Liver (tissue), 9 donors: ENCODE results near the gene MDM2. TPM values are rescaled to one million over a fixed set of nuclear protein-coding genes. Genes with fewer than 3 reads are reported as not detected.

ENCODE experiments used
- DNase-seq: peaks from one replicate; pipeline ENCODE4 v3.0.0-alpha.2; 2017; ENCODE audit warnings: low spot score
- H3K27ac ChIP-seq, 2 donors: one replicate each; pipeline ENCODE4 v1.7.0; 2013; ENCODE audit warnings: inconsistent platforms in 2 of 2, low read length in 2 of 2, control low read depth in 1 of 2, low read depth in 1 of 2, mild to moderate bottlenecking in 1 of 2
- H3K27me3 ChIP-seq, 4 donors: one replicate each; pipeline versions ENCODE4 v1.6.1 to v1.7.0; 2013; ENCODE audit warnings: low read length in 3 of 4, inconsistent platforms in 1 of 4, mild to moderate bottlenecking in 1 of 4, moderate library complexity in 1 of 4; ENCODE audit not compliant: control insufficient read depth in 4 of 4, insufficient read depth in 4 of 4
- H3K36me3 ChIP-seq, 4 donors: one replicate each; pipeline versions ENCODE4 v1.6.1 to v1.7.0; 2013; ENCODE audit warnings: low read length in 3 of 4, mild to moderate bottlenecking in 3 of 4, low read depth in 1 of 4, moderate library complexity in 1 of 4; ENCODE audit not compliant: control insufficient read depth in 4 of 4, insufficient read depth in 3 of 4
- H3K4me1 ChIP-seq, 4 donors: one replicate each; pipeline versions ENCODE4 v1.6.1 to v1.7.0; 2013; ENCODE audit warnings: low read length in 3 of 4, mild to moderate bottlenecking in 3 of 4, moderate library complexity in 1 of 4; ENCODE audit not compliant: control insufficient read depth in 4 of 4, insufficient read depth in 4 of 4
- H3K4me3 ChIP-seq, 3 donors: one replicate each; pipeline versions ENCODE4 v1.6.1 to v1.7.0; 2013; ENCODE audit warnings: low read length in 3 of 3, control low read depth in 1 of 3, low read depth in 1 of 3, mild to moderate bottlenecking in 1 of 3
- H3K9ac ChIP-seq, 2 donors: one replicate each; pipeline ENCODE4 v1.7.0; 2013; ENCODE audit warnings: low read length in 2 of 2, mild to moderate bottlenecking in 2 of 2, moderate library complexity in 2 of 2, control low read depth in 1 of 2, low read depth in 1 of 2
- H3K9me3 ChIP-seq, 4 donors: one replicate each; pipeline versions ENCODE4 v1.6.1 to v1.7.0; 2013; ENCODE audit warnings: low read length in 3 of 4; ENCODE audit not compliant: control insufficient read depth in 4 of 4
- ATF3 ChIP-seq: IDR thresholded peaks from 2 replicates; pipeline ENCODE4 v1.6.1; 2016; ENCODE audit warnings: antibody characterized with exemption
- CTCF ChIP-seq: fragments of 150-350 bp; IDR thresholded peaks from 2 replicates; pipeline ENCODE4 v1.5.1; 2017; ENCODE audit warnings: improper control_type of control experiment, low read depth, low read length; ENCODE audit not compliant: missing input control
- EGR1 ChIP-seq, 2 donors: IDR thresholded peaks; 2 replicates each; pipeline ENCODE4 v1.6.1; 2016 to 2018; ENCODE audit warnings: antibody characterized with exemption in 2 of 2, low read depth in 2 of 2
- FOXA1 ChIP-seq: IDR thresholded peaks from 2 replicates; pipeline ENCODE4 v1.6.1; 2016; ENCODE audit warnings: antibody characterized with exemption
- FOXA2 ChIP-seq: IDR thresholded peaks from 2 replicates; pipeline ENCODE4 v1.6.1; 2016; ENCODE audit warnings: antibody characterized with exemption
- GABPA ChIP-seq, 2 donors: IDR thresholded peaks in 1 of 2; conservative IDR thresholded peaks in 1 of 2; 2 replicates each; pipeline ENCODE4 v1.6.1; 2016; ENCODE audit warnings: antibody characterized with exemption in 2 of 2, mild to moderate bottlenecking in 1 of 2, moderate library complexity in 1 of 2
- HNF4A ChIP-seq, 2 donors: conservative IDR thresholded peaks; 2 replicates each; pipeline ENCODE4 v1.6.1; 2016; ENCODE audit warnings: antibody characterized with exemption in 2 of 2, mild to moderate bottlenecking in 2 of 2
- HNF4G ChIP-seq: IDR thresholded peaks from 2 replicates; pipeline ENCODE4 v1.6.1; 2016; ENCODE audit warnings: antibody characterized with exemption
- JUND ChIP-seq, 2 donors: IDR thresholded peaks; 2 replicates each; pipeline ENCODE4 v1.6.1; 2016; ENCODE audit warnings: antibody characterized with exemption in 2 of 2
- MAX ChIP-seq: IDR thresholded peaks from 2 replicates; pipeline ENCODE4 v1.6.1; 2016; ENCODE audit warnings: antibody characterized with exemption
- NR2F2 ChIP-seq: IDR thresholded peaks from 2 replicates; pipeline ENCODE4 v1.6.1; 2016; ENCODE audit warnings: antibody characterized with exemption
- RAD21 ChIP-seq, 2 donors: IDR thresholded peaks; 2 replicates each; pipeline ENCODE4 v1.6.1; 2016; ENCODE audit warnings: antibody characterized with exemption in 2 of 2, mild to moderate bottlenecking in 2 of 2
- REST ChIP-seq: IDR thresholded peaks from 2 replicates; pipeline ENCODE4 v1.6.1; 2016; ENCODE audit warnings: antibody characterized with exemption, mild to moderate bottlenecking
- RXRA ChIP-seq, 2 donors: IDR thresholded peaks; 2 replicates each; pipeline ENCODE4 v1.6.1; 2017 to 2018; ENCODE audit warnings: antibody characterized with exemption in 2 of 2, mild to moderate bottlenecking in 1 of 2
- SP1 ChIP-seq: IDR thresholded peaks from 2 replicates; pipeline ENCODE4 v1.6.1; 2018; ENCODE audit warnings: antibody characterized with exemption, mild to moderate bottlenecking
- TAF1 ChIP-seq: conservative IDR thresholded peaks from 2 replicates; pipeline ENCODE4 v1.6.1; 2016; ENCODE audit warnings: antibody characterized with exemption, mild to moderate bottlenecking
- YY1 ChIP-seq: IDR thresholded peaks from 2 replicates; pipeline ENCODE4 v1.6.1; 2016; ENCODE audit warnings: antibody characterized with exemption, mild to moderate bottlenecking
- ZBTB33 ChIP-seq: IDR thresholded peaks from 2 replicates; pipeline ENCODE4 v1.6.1; 2016; ENCODE audit warnings: antibody characterized with exemption
- WGBS: extraction: QIAGEN DNeasy Blood & Tissue Kit; methylation state at CpG from one replicate; pipeline ENCODE4 v1.1.7; 2013; 5-methylcytosine and 5-hydroxymethylcytosine counted together
- polyA plus RNA-seq, 2 donors: library from polyadenylated mRNA; stranded (reverse) in 1 of 2; unstranded in 1 of 2; fragments of 200-250 nt in 1 of 2; fragments of >200 nt in 1 of 2; fragmentation: Nextera tagmentation in 1 of 2; extraction: Ambion mirVana in 1 of 2; gene quantifications; one replicate each; pipeline versions ENCODE4 v1.2.1 to v1.2.3, GENCODE V29; 2013 to 2015
- total RNA-seq, 2 donors: library from RNA; depleted of rRNA; stranded (reverse); fragments of >200 nt; gene quantifications; one replicate each; pipeline ENCODE4 v1.2.3, GENCODE V29; 2014
- donor health status: healthy.
- donor health status: healthy.
- donor health status: healthy.
- donor health status: healthy.
- donor health status: healthy.

Gene MDM2
- total and polyA plus RNA-seq, 4 donors, result 10.1 to 69.4 (median 36.9) TPM

- TF ChIP-seq NR2F2 (no peak), ZBTB33 (no peak), HNF4G (no peak), FOXA2 (no peak), MAX (no peak), TAF1 (no peak), FOXA1 (no peak), JUND (IDR thresholded peaks at IDR 0.05) (no peak), EGR1 (IDR thresholded peaks at IDR 0.05; ENCODE audit: low read depth in 2 of 2) (no peak), GABPA (IDR thresholded peaks at IDR 0.05 in 1 of 2, conservative IDR thresholded peaks at IDR 0.05 in 1 of 2) (no peak), HNF4A (conservative IDR thresholded peaks at IDR 0.05) (no peak), YY1 (no peak), SP1 (no peak), RXRA (IDR thresholded peaks at IDR 0.05) (no peak)
- Histone ChIP-seq H3K36me3 (peaks cover 7 to 42% (median 26%) of the 10 kb centered on the region in 4 donors), H3K9ac (no peak overlapping the region), H3K4me3 (no peak overlapping the region), H3K27ac (no peak overlapping the region), H3K4me1 (peaks cover 0 to 11% (median 7%) of the 10 kb centered on the region in 4 donors), H3K9me3 (no peaks in the 10 kb centered on the region), H3K27me3 (no peaks in the 10 kb centered on the region)
- 92% methylated on average over 6 of the region's 6 CpGs for WGBS
- DNase-seq, result no peak
These were observed 23.3 kb downstream of the MDM2 start for GRCh38 chr12:68831272-68831671.

- 89% methylated on average over 14 of the region's 14 CpGs for WGBS
- H3K27ac ChIP-seq, result no peak overlapping the region
- peaks cover 8 to 42% (median 29%) of the 10 kb centered on the region in 4 donors for H3K36me3 ChIP-seq
- no peak overlapping the region for H3K4me3 ChIP-seq
- H3K27me3 ChIP-seq, result no peaks in the 10 kb centered on the region
- TF ChIP-seq FOXA1, result no peak
- no peak for TF ChIP-seq MAX
- TF ChIP-seq EGR1 (IDR thresholded peaks at IDR 0.05; ENCODE audit: low read depth in 2 of 2), result no peak
- no peak for TF ChIP-seq YY1
- no peak for TF ChIP-seq FOXA2
- no peak for TF ChIP-seq RAD21 (IDR thresholded peaks at IDR 0.05)
- TF ChIP-seq HNF4A (conservative IDR thresholded peaks at IDR 0.05), result no peak
- no peak for TF ChIP-seq NR2F2
- no peak for TF ChIP-seq SP1
- no peak for TF ChIP-seq ZBTB33
- TF ChIP-seq ATF3, result no peak
- TF ChIP-seq JUND (IDR thresholded peaks at IDR 0.05), result no peak
- TF ChIP-seq GABPA (IDR thresholded peaks at IDR 0.05 in 1 of 2, conservative IDR thresholded peaks at IDR 0.05 in 1 of 2), result no peak
- no peak for TF ChIP-seq RXRA (IDR thresholded peaks at IDR 0.05)
- no peak for TF ChIP-seq REST
- no peak for TF ChIP-seq HNF4G
- no peak for TF ChIP-seq CTCF
- no peak for TF ChIP-seq TAF1
- peaks cover 0 to 11% (median 7%) of the 10 kb centered on the region in 4 donors for H3K4me1 ChIP-seq
- DNase-seq, result no peak
- no peak overlapping the region for H3K9ac ChIP-seq
- no peaks in the 10 kb centered on the region for H3K9me3 ChIP-seq
These were observed 23.9 kb downstream of the MDM2 start for GRCh38 chr12:68831751-68832503.
